Anterior cingulate cortex (tissue), 58 donors: ENCODE measurements around the gene FRYL.

Experiments used
- DNase-seq, 58 donors: peaks; one replicate each; lab custom pipeline; 2025; lab: John Stamatoyannopoulos, UW

FRYL gene

DNA sequence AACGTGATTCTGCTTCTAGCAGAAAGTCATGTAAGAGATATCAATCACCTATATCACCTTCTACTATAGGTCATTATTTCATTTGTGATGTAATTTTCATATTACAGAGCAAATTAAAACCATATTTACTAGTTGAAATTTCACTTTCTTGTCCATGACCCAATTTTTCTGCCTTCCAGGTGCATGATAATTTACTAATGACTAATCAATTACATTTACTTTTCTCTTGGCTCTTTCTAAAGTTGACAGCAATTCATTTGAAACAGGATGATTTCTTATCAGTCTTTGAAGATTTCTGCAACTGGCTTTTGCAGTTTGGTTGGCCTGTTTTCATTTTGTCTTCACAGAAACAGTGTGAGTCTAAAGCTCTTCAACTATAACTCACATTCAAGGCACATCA lies 208.6 kb downstream of the FRYL start:
- DNase-seq = no peak

- no peak for DNase-seq
Measured at GRCh38 chr4:48570646-48571220, 209.3 kb downstream of the FRYL start.

DNA sequence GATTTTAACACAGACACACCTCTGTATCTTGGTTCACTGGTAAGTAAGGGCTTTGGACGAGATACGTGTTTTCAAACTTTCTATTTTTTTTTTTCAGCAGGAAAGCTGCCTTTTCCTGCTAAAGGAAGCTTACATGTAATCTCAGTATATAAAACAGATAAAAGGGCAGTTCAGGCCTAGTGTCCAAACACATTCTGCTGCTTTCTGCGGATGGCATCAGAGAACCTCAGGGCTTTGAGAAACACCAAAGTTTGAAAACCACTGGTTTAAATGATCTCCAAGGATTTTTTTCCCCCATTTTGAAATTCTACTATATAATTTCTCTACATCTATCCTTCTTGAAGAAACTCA lies 214.1 kb downstream of the FRYL start:
- DNase-seq = no peak

- no peak for DNase-seq
Measured at GRCh38 chr4:48565362-48566033, 214.6 kb downstream of the FRYL start.

DNA sequence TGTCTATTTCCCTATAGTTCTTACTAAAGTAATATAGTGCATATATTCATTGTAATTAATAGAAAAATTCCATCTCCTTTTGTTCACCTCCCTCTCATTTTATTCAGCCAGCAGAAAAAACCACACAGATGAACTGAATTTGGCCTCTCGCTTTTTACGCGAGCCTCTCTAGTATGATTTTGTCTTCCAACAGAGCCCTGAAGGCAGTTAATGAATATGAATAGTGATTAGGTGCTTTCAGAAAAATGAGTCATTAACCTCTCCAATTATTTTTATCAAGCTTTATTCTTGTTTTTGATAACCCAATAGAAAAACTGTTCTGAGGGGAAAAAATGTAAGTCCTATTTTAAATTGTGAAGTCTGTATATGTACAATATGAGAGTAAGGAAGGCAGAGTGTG lies 215.9 kb downstream of the FRYL start:
- no peak for DNase-seq

DNA sequence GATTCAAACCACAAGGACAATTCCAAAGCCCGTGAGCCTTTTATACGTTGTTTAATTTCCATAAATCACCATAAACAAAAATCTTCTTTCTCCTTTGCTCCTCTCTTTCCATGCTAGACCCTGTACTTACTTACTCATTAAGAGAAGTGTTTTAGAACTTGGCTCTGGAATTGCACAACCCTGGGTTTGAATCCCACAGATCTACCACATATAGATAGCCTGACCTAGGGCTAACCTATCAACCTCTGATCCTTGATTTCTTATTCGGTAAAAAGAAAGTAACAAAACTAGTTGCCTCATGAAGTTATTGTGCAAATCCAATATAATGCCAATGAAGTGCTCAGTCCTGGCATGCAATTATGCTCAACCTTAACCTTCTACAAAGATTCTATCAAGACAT lies 221.3 kb downstream of the FRYL start:
- no peak for DNase-seq

DNA sequence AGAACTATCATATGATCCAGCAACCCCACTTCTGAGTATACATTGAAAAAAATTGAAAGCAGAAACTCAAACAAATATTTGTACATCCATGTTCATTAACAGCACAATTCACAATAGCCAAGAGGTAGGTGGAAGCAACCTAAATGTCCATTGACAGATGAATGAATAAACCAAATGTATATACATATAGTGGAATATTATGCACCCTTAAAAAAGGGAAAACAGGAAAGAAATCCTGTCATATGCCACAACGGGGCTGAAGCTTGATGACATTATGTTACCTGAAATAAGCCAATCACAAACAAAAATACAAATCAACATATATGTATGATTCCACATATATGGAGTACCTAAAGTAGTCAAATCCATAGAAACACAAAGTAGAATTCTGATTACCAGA lies 222.1 kb downstream of the FRYL start:
- DNase-seq = no peak

DNA sequence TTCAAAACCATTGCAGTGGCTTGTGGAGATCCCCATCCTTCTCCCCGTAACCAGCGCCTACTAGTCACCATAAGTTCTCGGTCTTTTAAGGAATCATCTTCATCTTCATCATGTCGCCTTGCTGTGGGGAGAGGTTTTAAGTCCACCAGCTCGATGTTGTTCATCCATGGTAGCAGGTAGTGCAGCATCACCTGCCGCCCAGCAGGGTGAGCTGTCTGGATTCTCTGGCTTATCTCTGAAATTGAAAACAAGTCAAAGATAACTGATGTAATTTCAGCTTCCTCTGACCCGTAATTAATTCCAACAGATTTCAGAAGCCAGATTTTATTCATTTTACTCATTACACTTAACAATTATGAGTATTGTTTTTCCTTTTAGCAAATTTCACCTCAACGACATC lies 222.6 kb downstream of the FRYL start:
- no peak for DNase-seq

GRCh38 chr4:48556268-48556667 lies 223.8 kb downstream of the FRYL start:
- DNase-seq = no peak

GRCh38 chr4:48554606-48555005 lies 225.5 kb downstream of the FRYL start:
- DNase-seq = no peak

- DNase-seq = no peak
Measured at GRCh38 chr4:48553720-48554119, 226.4 kb downstream of the FRYL start.

DNA sequence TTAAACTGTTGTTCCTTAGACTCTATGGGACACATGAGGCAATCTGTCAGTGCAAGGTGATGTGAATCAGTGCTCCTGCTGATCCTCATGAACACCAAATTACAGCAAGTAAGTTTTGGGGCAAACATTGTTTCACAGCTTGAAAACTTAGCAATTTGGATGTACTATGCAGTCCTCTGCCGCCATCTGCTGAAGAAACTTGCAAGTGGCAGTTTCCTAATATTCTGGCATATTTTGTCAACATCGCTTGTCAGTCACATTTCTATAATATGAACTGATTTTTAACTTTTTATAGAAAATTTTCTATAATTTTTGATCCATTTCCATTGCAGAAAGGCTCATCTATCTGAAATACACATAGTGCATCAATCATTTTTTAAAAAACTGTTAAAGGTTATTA lies 233.7 kb downstream of the FRYL start:
- peak in 18 of 58 donors; percentile 0 to 32 (median 10) for DNase-seq

- no peak for DNase-seq
Measured at GRCh38 chr4:48543796-48544195, 236.3 kb downstream of the FRYL start.

DNA sequence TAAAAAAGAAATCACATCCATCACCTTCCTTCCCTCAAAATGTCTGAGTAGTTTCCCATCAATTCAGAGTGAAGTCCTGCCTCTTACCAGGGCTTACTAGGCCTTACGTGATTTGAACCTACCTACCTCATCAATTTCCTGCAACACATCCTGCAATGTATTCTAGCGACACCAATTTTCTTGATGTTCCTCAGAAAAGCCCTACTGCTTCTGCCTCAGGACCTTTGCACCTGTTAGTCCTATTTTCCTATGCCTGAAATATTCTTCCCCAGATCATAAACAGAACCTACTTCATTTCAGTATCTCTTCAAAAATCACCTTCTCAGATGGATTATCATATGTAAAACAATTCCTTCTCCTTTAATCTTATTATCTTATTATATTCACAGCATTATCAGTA lies 237.2 kb downstream of the FRYL start:
- no peak for DNase-seq

DNA sequence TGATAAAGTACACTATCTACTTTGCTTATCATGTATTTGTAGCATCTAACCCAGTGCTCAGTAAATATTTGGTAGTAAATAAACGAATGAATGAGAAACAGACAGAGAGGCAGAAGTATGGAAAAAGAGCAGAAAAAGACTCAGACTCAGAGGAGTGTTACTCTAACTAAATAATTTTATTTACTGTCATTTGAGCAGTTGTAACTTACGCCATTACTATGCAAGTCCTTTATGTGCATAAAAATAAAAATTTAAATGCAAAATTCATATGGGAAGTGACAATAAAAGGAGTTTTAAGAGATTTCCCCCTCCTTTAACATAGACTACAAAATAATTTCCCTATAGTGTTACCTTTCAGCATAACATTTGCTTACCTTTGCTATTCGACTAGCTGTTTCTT lies 240.5 kb downstream of the FRYL start:
- DNase-seq = no peak

DNA sequence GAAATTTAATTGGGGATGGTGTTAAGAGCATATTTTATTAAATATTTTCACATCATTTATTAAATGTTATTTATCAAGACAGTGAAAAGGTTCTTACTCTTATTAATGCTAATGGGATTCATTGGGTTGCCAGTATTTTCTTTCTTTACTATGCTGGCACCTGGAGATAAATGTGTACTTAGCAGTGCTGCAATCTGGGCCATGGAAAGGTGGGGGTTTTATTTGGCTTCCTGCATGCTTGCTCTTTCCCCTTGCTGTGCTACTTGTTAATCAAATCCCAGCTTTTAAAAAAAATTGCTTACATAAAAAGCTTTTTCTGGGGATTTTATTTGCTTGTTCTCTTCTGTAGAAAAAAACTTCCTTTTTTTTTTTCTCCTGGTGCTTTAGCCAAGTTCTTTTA lies 241.7 kb downstream of the FRYL start:
- no peak for DNase-seq

GRCh38 chr4:48526406-48526805 lies 253.7 kb downstream of the FRYL start:
- DNase-seq = no peak

DNA sequence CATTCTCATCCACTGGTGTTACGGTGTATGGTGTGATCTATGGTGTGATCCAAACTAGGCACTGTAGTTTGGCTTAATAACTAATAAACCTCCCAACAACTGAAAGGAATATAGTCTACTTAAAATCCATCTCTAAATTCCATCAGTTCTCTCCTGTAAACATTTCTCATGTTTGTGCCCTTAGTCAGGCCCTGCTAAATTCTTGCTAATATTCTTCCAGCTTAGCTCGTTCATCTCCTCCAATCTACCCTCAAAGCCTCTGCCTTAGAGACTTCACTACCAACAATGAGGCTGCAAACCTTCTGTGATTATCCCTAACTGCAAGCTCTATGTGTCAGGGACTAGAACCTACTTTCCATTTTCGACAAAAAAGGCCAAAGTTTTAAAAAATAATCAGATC lies 261.9 kb downstream of the FRYL start:
- no peak for DNase-seq

GRCh38 chr4:48509543-48509942 lies 270.5 kb downstream of the FRYL start:
- DNase-seq = peak in 2 of 58 donors; percentile 8 to 11

- DNase-seq = no peak
Measured at GRCh38 chr4:48506716-48507115, 273.4 kb downstream of the FRYL start.

- DNase-seq = no peak
Measured at GRCh38 chr4:48504352-48504751, 275.7 kb downstream of the FRYL start.

GRCh38 chr4:48504026-48504330 lies 276.1 kb downstream of the FRYL start:
- no peak for DNase-seq
